Left cardiac atrium (tissue), 4 donors: ENCODE results near the gene NCKAP5. TPM values are rescaled to one million over a fixed set of nuclear protein-coding genes. Genes with fewer than 3 reads are reported as not detected.

Experiments
- ATAC-seq, 2 donors: fragments of 200-7000 bp; cut with Tn5 transposase; one replicate each; pipeline ENCODE4 v1.9.1; 2020; ENCODE audit warnings: mild to moderate bottlenecking in 2 of 2, moderate library complexity in 2 of 2
- DNase-seq: peaks from one replicate; pipeline ENCODE4 v3.0.0-alpha.2; 2020
- intact Hi-C, 2 donors: fragments of 100-400 bp; cut with DNase I; formaldehyde crosslinking; loops; one replicate each; pipeline versions ENCODE4 v1.14.1 to v1.15.1; 2022 to 2023
- total RNA-seq, 2 donors: library from RNA; stranded (reverse); fragmentation: NEBNext Ultra II Directional; extraction: Animal tissue kit (Norgen Biotek cat#: 25700); gene quantifications; one replicate each; pipeline ENCODE4 v1.2.1, GENCODE V29; 2021
- donor health status: DM: no; HTN: yes; CAD: no.
- donor health status: DM: no; HTN: yes; CAD: no; lungs with severe emphysema.
- donor health status: DM: yes; HTN: yes; CAD: no.
- donor health status: Dilated cardiomyopathy.

Gene NCKAP5
- total RNA-seq, 2 donors from 2014 or later, result 5.8 to 6.2 TPM

GRCh38 chr2:133167990-133168389 lies 400.3 kb downstream of the NCKAP5 start:
- intact Hi-C loops, result no loop called here
- DNase-seq (no peak), ATAC-seq (no peak)

GRCh38 chr2:133167223-133167622 lies 401.0 kb downstream of the NCKAP5 start:
- intact Hi-C loops, result no loop called here
- no peak for DNase-seq
- no peak for ATAC-seq

- DNase-seq, result no peak
- intact Hi-C loops, result no loop called here
- ATAC-seq, result no peak
Observed at GRCh38 chr2:133166031-133166430, 402.2 kb downstream of the NCKAP5 start.

- intact Hi-C loops, result no loop called here
- DNase-seq (no peak), ATAC-seq (no peak)
Observed at GRCh38 chr2:133163111-133163510, 405.2 kb downstream of the NCKAP5 start.

- intact Hi-C loops, result no loop called here
- DNase-seq, result no peak
- no peak for ATAC-seq
Observed at GRCh38 chr2:133158442-133158841, 409.8 kb downstream of the NCKAP5 start.

- DNase-seq (no peak), ATAC-seq (no peak)
- intact Hi-C loops, result no loop called here
Observed at GRCh38 chr2:133158024-133158423, 410.2 kb downstream of the NCKAP5 start.

GRCh38 chr2:133157141-133157540 lies 411.1 kb downstream of the NCKAP5 start:
- ATAC-seq, result no peak
- no peak for DNase-seq
- intact Hi-C loops, result no loop called here

GRCh38 chr2:133152801-133153200 lies 415.5 kb downstream of the NCKAP5 start:
- intact Hi-C loops, result no loop called here

GRCh38 chr2:133148187-133148586 lies 420.1 kb downstream of the NCKAP5 start:
- ATAC-seq (no peak), DNase-seq (no peak)
- intact Hi-C loops, result no loop called here

More at GRCh38 chr2:133152801-133153200, 415.5 kb downstream of the NCKAP5 start:
- no peak for DNase-seq
- no peak for ATAC-seq

GRCh38 chr2:133146893-133147292 lies 421.4 kb downstream of the NCKAP5 start:
- intact Hi-C loops, result no loop called here

GRCh38 chr2:133143645-133144044 lies 424.6 kb downstream of the NCKAP5 start:
- ATAC-seq (no peak), DNase-seq (no peak)
- intact Hi-C loops, result no loop called here

More at GRCh38 chr2:133146893-133147292, 421.4 kb downstream of the NCKAP5 start:
- ATAC-seq (no peak), DNase-seq (no peak)

GRCh38 chr2:133142087-133142486 lies 426.2 kb downstream of the NCKAP5 start:
- DNase-seq (no peak), ATAC-seq (no peak)
- intact Hi-C loops, result no loop called here

GRCh38 chr2:133140620-133141019 lies 427.6 kb downstream of the NCKAP5 start:
- intact Hi-C loops, result no loop called here
- DNase-seq (no peak), ATAC-seq (no peak)

GRCh38 chr2:133139847-133140533 lies 428.3 kb downstream of the NCKAP5 start:
- ATAC-seq (no peak), DNase-seq (no peak)
- intact Hi-C loops, result no loop called here

- intact Hi-C loops, result no loop called here
- no peak for DNase-seq
- ATAC-seq, result no peak
Observed at GRCh38 chr2:133138693-133139092, 429.6 kb downstream of the NCKAP5 start.

- intact Hi-C loops, result no loop called here
- ATAC-seq (no peak), DNase-seq (no peak)
Observed at GRCh38 chr2:133135035-133135654, 433.1 kb downstream of the NCKAP5 start.

- no peak for ATAC-seq
- DNase-seq, result no peak
- intact Hi-C loops, result no loop called here
Observed at GRCh38 chr2:133130548-133131246, 437.6 kb downstream of the NCKAP5 start.

GRCh38 chr2:133124446-133124845 lies 443.8 kb downstream of the NCKAP5 start:
- ATAC-seq, result no peak
- intact Hi-C loops, result no loop called here
- DNase-seq, result no peak

GRCh38 chr2:133123904-133124303 lies 444.4 kb downstream of the NCKAP5 start:
- intact Hi-C loops, result no loop called here
- DNase-seq, result no peak
- no peak for ATAC-seq

- ATAC-seq (no peak), DNase-seq (no peak)
- intact Hi-C loops, result no loop called here
Observed at GRCh38 chr2:133123393-133123792, 444.9 kb downstream of the NCKAP5 start.
